ENCODE measurements around the gene CYB5D1.

DNA sequence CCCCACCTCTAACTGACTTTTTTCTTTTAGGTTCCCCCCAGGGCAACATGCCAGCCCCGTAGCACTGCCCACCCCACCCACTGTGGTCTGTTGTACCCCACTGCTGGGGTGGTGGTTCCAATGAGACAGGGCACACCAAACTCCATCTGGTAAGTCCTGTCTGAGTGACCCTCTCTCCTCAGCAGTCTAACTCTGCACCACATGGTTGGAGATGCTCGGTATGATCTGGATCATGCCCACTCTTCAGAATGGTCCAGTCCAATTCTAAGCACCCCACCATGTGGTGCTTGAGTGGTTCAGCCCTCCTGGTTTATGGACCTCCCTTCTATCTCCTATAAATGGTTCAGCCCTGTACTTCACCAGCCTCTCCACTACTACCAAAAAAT is 17.9 kb upstream of the CYB5D1 start:
- TF ChIP-seq, protein P1, sequence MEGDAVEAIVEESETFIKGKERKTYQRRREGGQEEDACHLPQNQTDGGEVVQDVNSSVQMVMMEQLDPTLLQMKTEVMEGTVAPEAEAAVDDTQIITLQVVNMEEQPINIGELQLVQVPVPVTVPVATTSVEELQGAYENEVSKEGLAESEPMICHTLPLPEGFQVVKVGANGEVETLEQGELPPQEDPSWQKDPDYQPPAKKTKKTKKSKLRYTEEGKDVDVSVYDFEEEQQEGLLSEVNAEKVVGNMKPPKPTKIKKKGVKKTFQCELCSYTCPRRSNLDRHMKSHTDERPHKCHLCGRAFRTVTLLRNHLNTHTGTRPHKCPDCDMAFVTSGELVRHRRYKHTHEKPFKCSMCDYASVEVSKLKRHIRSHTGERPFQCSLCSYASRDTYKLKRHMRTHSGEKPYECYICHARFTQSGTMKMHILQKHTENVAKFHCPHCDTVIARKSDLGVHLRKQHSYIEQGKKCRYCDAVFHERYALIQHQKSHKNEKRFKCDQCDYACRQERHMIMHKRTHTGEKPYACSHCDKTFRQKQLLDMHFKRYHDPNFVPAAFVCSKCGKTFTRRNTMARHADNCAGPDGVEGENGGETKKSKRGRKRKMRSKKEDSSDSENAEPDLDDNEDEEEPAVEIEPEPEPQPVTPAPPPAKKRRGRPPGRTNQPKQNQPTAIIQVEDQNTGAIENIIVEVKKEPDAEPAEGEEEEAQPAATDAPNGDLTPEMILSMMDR (IDR thresholded peaks at IDR 0.05) = no peak
- no peak for TF ChIP-seq POLR2A (IDR thresholded peaks at IDR 0.05)

Measured in Peyer's patch (tissue), 4 donors.